BLaER1 (cell line): ENCODE data around the gene AR.

Experiments used
- H3K27ac ChIP-seq: shearing (Covaris generic); formaldehyde crosslinking; 2 replicates; pipeline ENCODE4 v1.8.1; 2022
- H3K27me3 ChIP-seq: shearing (Covaris generic); formaldehyde crosslinking; 2 replicates; pipeline ENCODE4 v1.8.1; 2022
- H3K36me3 ChIP-seq: shearing (Covaris generic); formaldehyde crosslinking; 2 replicates; pipeline ENCODE4 v1.8.1; 2022
- H3K4me1 ChIP-seq: shearing (Covaris generic); formaldehyde crosslinking; 2 replicates; pipeline ENCODE4 v1.8.1; 2022
- H3K4me2 ChIP-seq: shearing (Covaris generic); formaldehyde crosslinking; 2 replicates; pipeline ENCODE4 v1.8.1; 2022
- H3K4me3 ChIP-seq: shearing (Covaris generic); formaldehyde crosslinking; 2 replicates; pipeline ENCODE4 v1.8.1; 2022
- H3K9ac ChIP-seq: shearing (Covaris generic); formaldehyde crosslinking; 2 replicates; pipeline ENCODE4 v1.8.1; 2022
- H3K9me3 ChIP-seq: shearing (Covaris generic); formaldehyde crosslinking; 2 replicates; pipeline ENCODE4 v1.8.1; 2022
- H4K20me1 ChIP-seq: shearing (Covaris generic); formaldehyde crosslinking; 2 replicates; pipeline ENCODE4 v1.8.1; 2022
- Cebpa-rat ChIP-seq: shearing (Covaris generic); IDR thresholded peaks from 2 replicates; pipeline ENCODE4 v1.8.1; 2022

Gene AR

GRCh38 chrX:67596839-67597790, 53.3 kb downstream of the AR start:
- Histone ChIP-seq H3K9ac (no peak overlapping the region), H3K9me3 (0 out of 2 replicates have a peak, but pooled peaks cover 3% of the 10 kb centered on the region), H3K4me3 (no peak overlapping the region), H3K36me3 (0 out of 2 replicates have a peak, but pooled peaks cover 6% of the 10 kb centered on the region), H3K27me3 (no peaks in the 10 kb centered on the region), H3K4me2 (no peak overlapping the region), H3K4me1 (no peaks in the 10 kb centered on the region), H4K20me1 (no peaks in the 10 kb centered on the region), H3K27ac (no peak overlapping the region)
- TF ChIP-seq Cebpa-rat = no peak

GRCh38 chrX:67599532-67599931, 55.7 kb downstream of the AR start:
- 0 out of 2 replicates have a peak, but pooled peaks cover 3% of the 10 kb centered on the region for H3K9me3 ChIP-seq
- H3K4me3 ChIP-seq = no peak overlapping the region
- H3K36me3 ChIP-seq = 0 out of 2 replicates have a peak, but pooled peaks cover 6% of the 10 kb centered on the region
- no peaks in the 10 kb centered on the region for H3K4me1 ChIP-seq
- no peak overlapping the region for H3K9ac ChIP-seq
- H3K27ac ChIP-seq = no peak overlapping the region
- no peaks in the 10 kb centered on the region for H4K20me1 ChIP-seq
- no peaks in the 10 kb centered on the region for H3K27me3 ChIP-seq
- TF ChIP-seq Cebpa-rat = no peak
- H3K4me2 ChIP-seq = no peak overlapping the region

- H3K36me3 ChIP-seq = no peaks in the 10 kb centered on the region
- H3K4me2 ChIP-seq = no peak overlapping the region
- no peak overlapping the region for H3K4me3 ChIP-seq
- no peaks in the 10 kb centered on the region for H3K9me3 ChIP-seq
- H3K9ac ChIP-seq = no peak overlapping the region
- TF ChIP-seq Cebpa-rat = no peak
- H3K27ac ChIP-seq = no peak overlapping the region
- no peaks in the 10 kb centered on the region for H4K20me1 ChIP-seq
- no peaks in the 10 kb centered on the region for H3K4me1 ChIP-seq
- H3K27me3 ChIP-seq = no peaks in the 10 kb centered on the region
These were observed 58.0 kb downstream of the AR start for GRCh38 chrX:67601771-67602170.

GRCh38 chrX:67604979-67605703, 61.3 kb downstream of the AR start:
- H4K20me1 ChIP-seq = no peaks in the 10 kb centered on the region
- H3K4me1 ChIP-seq = no peaks in the 10 kb centered on the region
- H3K27me3 ChIP-seq = no peaks in the 10 kb centered on the region
- no peak overlapping the region for H3K4me3 ChIP-seq
- no peak overlapping the region for H3K4me2 ChIP-seq
- H3K27ac ChIP-seq = no peak overlapping the region
- no peaks in the 10 kb centered on the region for H3K36me3 ChIP-seq
- H3K9me3 ChIP-seq = no peaks in the 10 kb centered on the region
- H3K9ac ChIP-seq = no peak overlapping the region
- TF ChIP-seq Cebpa-rat = no peak

- no peak for TF ChIP-seq Cebpa-rat
- H3K4me1 ChIP-seq = no peaks in the 10 kb centered on the region
- H3K4me2 ChIP-seq = no peak overlapping the region
- H3K9me3 ChIP-seq = peaks cover 5% of the 10 kb centered on the region
- H3K27ac ChIP-seq = no peak overlapping the region
- H3K9ac ChIP-seq = no peak overlapping the region
- no peaks in the 10 kb centered on the region for H3K27me3 ChIP-seq
- H3K36me3 ChIP-seq = peaks cover 4% of the 10 kb centered on the region; the same call in 1 of the 2 replicates
- H3K4me3 ChIP-seq = no peak overlapping the region
- H4K20me1 ChIP-seq = no peaks in the 10 kb centered on the region
These were observed 63.6 kb downstream of the AR start for GRCh38 chrX:67607466-67607865.

GRCh38 chrX:67610282-67610681, 66.5 kb downstream of the AR start:
- no peaks in the 10 kb centered on the region for H3K27me3 ChIP-seq
- H3K4me3 ChIP-seq = no peak overlapping the region
- peaks cover 21% of the 10 kb centered on the region for H3K36me3 ChIP-seq
- no peak for TF ChIP-seq Cebpa-rat
- no peak overlapping the region for H3K9ac ChIP-seq
- no peaks in the 10 kb centered on the region for H4K20me1 ChIP-seq
- H3K9me3 ChIP-seq = peaks cover 33% of the 10 kb centered on the region
- H3K27ac ChIP-seq = no peak overlapping the region
- no peak overlapping the region for H3K4me2 ChIP-seq
- no peaks in the 10 kb centered on the region for H3K4me1 ChIP-seq

- H3K9me3 ChIP-seq = peaks cover 35% of the 10 kb centered on the region
- no peaks in the 10 kb centered on the region for H3K27me3 ChIP-seq
- no peak overlapping the region for H3K4me2 ChIP-seq
- no peak overlapping the region for H3K9ac ChIP-seq
- H4K20me1 ChIP-seq = no peaks in the 10 kb centered on the region
- H3K4me1 ChIP-seq = no peaks in the 10 kb centered on the region
- peaks cover 21% of the 10 kb centered on the region for H3K36me3 ChIP-seq
- TF ChIP-seq Cebpa-rat = no peak
- no peak overlapping the region for H3K4me3 ChIP-seq
- H3K27ac ChIP-seq = no peak overlapping the region
These were observed 68.4 kb downstream of the AR start for GRCh38 chrX:67612231-67612630.

GRCh38 chrX:67613366-67613765, 69.5 kb downstream of the AR start:
- Histone ChIP-seq H3K9ac (no peak overlapping the region), H3K4me3 (no peak overlapping the region), H3K4me2 (no peak overlapping the region), H3K27ac (no peak overlapping the region), H3K9me3 (peaks cover 35% of the 10 kb centered on the region), H3K36me3 (peaks cover 21% of the 10 kb centered on the region), H4K20me1 (no peaks in the 10 kb centered on the region), H3K27me3 (no peaks in the 10 kb centered on the region), H3K4me1 (no peaks in the 10 kb centered on the region)
- no peak for TF ChIP-seq Cebpa-rat

GRCh38 chrX:67613996-67614395, 70.2 kb downstream of the AR start:
- TF ChIP-seq Cebpa-rat = no peak
- H3K9ac ChIP-seq = no peak overlapping the region
- no peak overlapping the region for H3K27ac ChIP-seq

GRCh38 chrX:67614423-67614822, 70.6 kb downstream of the AR start:
- no peaks in the 10 kb centered on the region for H3K27me3 ChIP-seq
- peaks cover 21% of the 10 kb centered on the region for H3K36me3 ChIP-seq
- no peaks in the 10 kb centered on the region for H3K4me1 ChIP-seq
- no peak for TF ChIP-seq Cebpa-rat
- no peak overlapping the region for H3K9ac ChIP-seq
- no peaks in the 10 kb centered on the region for H4K20me1 ChIP-seq
- H3K4me2 ChIP-seq = no peak overlapping the region
- H3K4me3 ChIP-seq = no peak overlapping the region
- no peak overlapping the region for H3K27ac ChIP-seq
- H3K9me3 ChIP-seq = peaks cover 35% of the 10 kb centered on the region

More at GRCh38 chrX:67613996-67614395, 70.2 kb downstream of the AR start:
- H4K20me1 ChIP-seq = no peaks in the 10 kb centered on the region
- H3K27me3 ChIP-seq = no peaks in the 10 kb centered on the region
- no peaks in the 10 kb centered on the region for H3K4me1 ChIP-seq
- peaks cover 21% of the 10 kb centered on the region for H3K36me3 ChIP-seq
- no peak overlapping the region for H3K4me3 ChIP-seq
- no peak overlapping the region for H3K4me2 ChIP-seq
- peaks cover 35% of the 10 kb centered on the region for H3K9me3 ChIP-seq
